Retinal pigment epithelial cell (primary cell): Measurements from ENCODE around the gene RPTOR.

Experiments used
- DNase-seq: peaks from one replicate; pipeline ENCODE4 v3.0.0-alpha.2; 2010; ENCODE audit warnings: low read depth
- H3K4me3 ChIP-seq: 2 replicates; pipeline ENCODE4 v1.5.1; 2011; ENCODE audit warnings: mild to moderate bottlenecking, low read length, control low read depth, moderate library complexity
- CTCF ChIP-seq: conservative IDR thresholded peaks from 2 replicates; pipeline ENCODE4 v1.5.1; 2011; ENCODE audit warnings: low read depth, low read length, control low read depth, inconsistent platforms

The RPTOR gene

DNA sequence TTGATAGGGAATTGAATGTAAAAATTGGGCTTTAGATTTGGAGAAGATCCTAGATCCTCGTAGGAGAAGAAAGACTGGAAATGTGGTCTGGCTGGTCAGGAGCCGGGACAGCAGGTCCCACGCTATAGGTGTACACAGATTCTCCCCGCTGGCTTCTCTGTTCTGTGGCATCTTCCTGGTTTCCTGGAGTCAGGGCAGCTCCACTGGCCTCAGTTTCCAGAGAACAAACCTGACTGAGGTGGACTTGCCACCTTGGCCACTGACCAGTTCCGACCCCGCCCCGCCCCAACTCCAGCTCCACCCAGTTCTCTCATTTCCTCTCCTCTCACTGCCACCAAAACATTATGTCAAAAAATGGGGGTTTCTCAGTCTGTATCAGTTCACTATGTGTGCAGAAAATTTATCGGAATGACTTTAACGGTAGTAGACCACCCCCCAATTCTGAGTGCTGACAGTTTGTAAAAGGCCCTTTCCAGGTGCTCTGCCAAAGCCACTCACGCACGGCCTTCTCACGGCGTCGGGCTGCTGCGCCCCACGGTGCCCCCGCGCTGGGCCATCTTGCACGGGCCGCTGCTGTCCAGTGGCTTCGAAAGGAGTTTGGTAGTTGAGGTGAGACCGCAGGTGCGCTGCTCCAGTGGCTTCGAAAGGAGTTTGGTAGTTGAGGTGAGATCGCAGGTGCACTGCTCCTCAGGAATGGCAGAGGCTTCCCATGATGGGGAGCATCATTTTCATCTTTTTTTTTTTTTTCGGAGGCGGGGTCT lies 285.6 kb downstream of the RPTOR start:
- TF ChIP-seq CTCF = no peak
- DNase-seq = no peak
- no peak overlapping the region for H3K4me3 ChIP-seq

GRCh38 chr17:80831491-80831890 lies 286.9 kb downstream of the RPTOR start:
- H3K4me3 ChIP-seq = no peak overlapping the region
- DNase-seq = no peak
- TF ChIP-seq CTCF = no peak

DNA sequence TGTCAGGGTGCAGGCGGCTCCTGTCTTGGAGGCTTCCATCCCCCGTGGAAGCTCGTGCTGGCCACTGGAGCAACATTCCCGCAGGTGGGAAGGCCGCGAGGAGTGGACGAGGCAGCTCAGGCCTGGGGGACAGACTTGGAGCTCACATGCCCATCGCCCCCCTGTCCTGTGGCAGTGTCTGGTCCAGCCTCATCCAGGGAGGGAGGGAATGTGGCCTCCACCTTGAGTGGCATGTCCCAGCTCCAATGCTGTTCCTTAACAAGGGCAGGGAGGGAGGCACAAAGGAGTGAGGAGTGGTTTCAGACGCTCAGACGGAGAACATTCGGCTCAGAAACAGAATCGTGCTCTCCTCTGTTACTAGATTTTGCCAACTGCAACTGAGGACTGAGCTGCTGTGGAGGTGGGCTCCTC lies 287.6 kb downstream of the RPTOR start:
- no peak for TF ChIP-seq CTCF
- H3K4me3 ChIP-seq = no peak overlapping the region
- DNase-seq = no peak

GRCh38 chr17:80832888-80833583 lies 288.4 kb downstream of the RPTOR start:
- no peak for TF ChIP-seq CTCF
- peak; percentile 95 for DNase-seq
- peak overlapping the region; percentile 50 for H3K4me3 ChIP-seq

GRCh38 chr17:80833952-80834892 lies 289.6 kb downstream of the RPTOR start:
- H3K4me3 ChIP-seq = no peak overlapping the region
- DNase-seq = no peak
- TF ChIP-seq CTCF = no peak

DNA sequence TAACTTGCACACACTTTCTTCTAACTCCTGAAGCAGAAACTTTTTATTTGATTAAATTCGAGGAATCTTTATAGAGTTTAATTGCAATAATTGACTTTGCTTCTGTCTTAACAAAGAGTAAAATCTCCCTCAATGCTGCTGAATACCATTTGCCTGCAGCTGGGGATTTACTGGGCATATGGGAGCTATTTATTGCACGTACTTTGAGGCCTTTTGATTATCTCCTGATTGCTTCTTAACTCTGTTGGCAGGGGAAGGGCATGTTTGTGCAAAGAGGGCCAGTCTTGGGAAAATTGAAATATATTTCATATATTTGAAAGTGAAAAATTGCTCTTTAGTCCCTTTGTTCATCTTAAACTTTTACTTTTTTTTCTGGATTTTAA lies 290.2 kb downstream of the RPTOR start:
- no peak for DNase-seq
- TF ChIP-seq CTCF = no peak
- no peak overlapping the region for H3K4me3 ChIP-seq
